Parathyroid adenoma (tissue), 2 donors: ENCODE data around the gene LCN9.

ENCODE experiments used
- H2AFZ ChIP-seq: fragments of 300-600 bp; sonication (generic); one replicate; pipeline ENCODE4 v1.7.0; 2017; ENCODE audit warnings: antibody characterized with exemption, mild to moderate bottlenecking
- H3K27ac ChIP-seq: fragments of 300-600 bp; sonication (generic); one replicate; pipeline ENCODE4 v1.7.0; 2017
- H3K27me3 ChIP-seq: fragments of 300-600 bp; sonication (generic); one replicate; pipeline ENCODE4 v1.7.0; 2017; ENCODE audit warnings: low read length; ENCODE audit not compliant: control insufficient read depth, insufficient read depth
- H3K36me3 ChIP-seq: fragments of 300-600 bp; sonication (generic); one replicate; pipeline ENCODE4 v1.7.0; 2017; ENCODE audit warnings: low read length; ENCODE audit not compliant: control insufficient read depth, insufficient read depth
- H3K4me1 ChIP-seq: fragments of 300-600 bp; sonication (generic); one replicate; pipeline ENCODE4 v1.7.0; 2017; ENCODE audit warnings: control low read depth
- H3K4me2 ChIP-seq: fragments of 300-600 bp; sonication (generic); one replicate; pipeline ENCODE4 v1.7.0; 2017; ENCODE audit warnings: low read length
- H3K4me3 ChIP-seq: fragments of 300-600 bp; sonication (generic); one replicate; pipeline ENCODE4 v1.7.0; 2017; ENCODE audit warnings: low read depth, low read length
- H3K79me2 ChIP-seq: fragments of 300-600 bp; sonication (generic); one replicate; pipeline ENCODE4 v1.7.0; 2017; ENCODE audit warnings: control low read depth
- H3K9ac ChIP-seq: fragments of 300-600 bp; sonication (generic); one replicate; pipeline ENCODE4 v1.7.0; 2017; ENCODE audit warnings: mild to moderate bottlenecking
- H3K9me3 ChIP-seq: fragments of 300-600 bp; sonication (generic); one replicate; pipeline ENCODE4 v1.7.0; 2017; ENCODE audit warnings: low read length; ENCODE audit not compliant: control insufficient read depth
- CTCF ChIP-seq: fragments of 300-600 bp; sonication (generic); IDR thresholded peaks from one replicate; pipeline ENCODE4 v1.7.0; 2017; ENCODE audit warnings: antibody characterized with exemption, mild to moderate bottlenecking
- donor health status: primary hyperparathyroidism.

Gene LCN9

GRCh38 chr9:135616619-135617537, 46.2 kb upstream of the LCN9 start:
- no peak overlapping the region for H2AFZ ChIP-seq
- no peak overlapping the region for H3K27ac ChIP-seq
- no peaks in the 10 kb centered on the region for H3K4me1 ChIP-seq
- no peak overlapping the region for H3K4me3 ChIP-seq
- no peaks in the 10 kb centered on the region for H3K79me2 ChIP-seq
- no peaks in the 10 kb centered on the region for H3K9me3 ChIP-seq
- H3K36me3 ChIP-seq = no peaks in the 10 kb centered on the region
- no peak overlapping the region for H3K9ac ChIP-seq
- no peak overlapping the region for H3K4me2 ChIP-seq
- H3K27me3 ChIP-seq = no peaks in the 10 kb centered on the region
- no peak for TF ChIP-seq CTCF

GRCh38 chr9:135617538-135617900, 45.6 kb upstream of the LCN9 start:
- Histone ChIP-seq H3K4me2 (no peak overlapping the region), H3K27me3 (no peaks in the 10 kb centered on the region), H3K4me1 (no peaks in the 10 kb centered on the region), H2AFZ (no peak overlapping the region), H3K9me3 (no peaks in the 10 kb centered on the region), H3K9ac (no peak overlapping the region), H3K36me3 (no peaks in the 10 kb centered on the region), H3K27ac (no peak overlapping the region), H3K4me3 (no peak overlapping the region), H3K79me2 (no peaks in the 10 kb centered on the region)
- TF ChIP-seq CTCF = no peak

GRCh38 chr9:135617991-135618411, 45.1 kb upstream of the LCN9 start:
- no peaks in the 10 kb centered on the region for H3K79me2 ChIP-seq
- no peaks in the 10 kb centered on the region for H3K36me3 ChIP-seq
- no peak overlapping the region for H3K27ac ChIP-seq
- TF ChIP-seq CTCF = no peak
- no peak overlapping the region for H3K9ac ChIP-seq
- H3K4me2 ChIP-seq = no peak overlapping the region
- H3K9me3 ChIP-seq = no peaks in the 10 kb centered on the region
- H3K4me3 ChIP-seq = no peak overlapping the region
- no peaks in the 10 kb centered on the region for H3K4me1 ChIP-seq
- no peak overlapping the region for H2AFZ ChIP-seq
- no peaks in the 10 kb centered on the region for H3K27me3 ChIP-seq

GRCh38 chr9:135618866-135619598, 44.1 kb upstream of the LCN9 start:
- Histone ChIP-seq H2AFZ (no peak overlapping the region), H3K4me3 (no peak overlapping the region), H3K36me3 (no peaks in the 10 kb centered on the region), H3K9ac (no peak overlapping the region), H3K79me2 (no peaks in the 10 kb centered on the region), H3K27ac (no peak overlapping the region), H3K4me1 (no peaks in the 10 kb centered on the region), H3K27me3 (no peaks in the 10 kb centered on the region), H3K4me2 (no peak overlapping the region), H3K9me3 (no peaks in the 10 kb centered on the region)
- no peak for TF ChIP-seq CTCF
